OCI-LY1 (cell line): ENCODE measurements around the gene RD3L.
"Not testable (repeated sequence)": the region's sequence is repeated elsewhere in the genome, so short reads cannot be mapped to it uniquely, and the experiment has no call there.

Experiments
- H2AFZ ChIP-seq: fragments of 200-600 bp; sonication (generic), shearing (Covaris generic); 2 replicates; pipeline ENCODE4 v1.6.0; 2014; ENCODE audit warnings: antibody characterized with exemption, mild to moderate bottlenecking, low read length
- H3F3A ChIP-seq: fragments of 200-600 bp; sonication (generic), shearing (Covaris generic); 2 replicates; pipeline ENCODE4 v1.6.0; 2014; ENCODE audit warnings: mild to moderate bottlenecking, antibody characterized with exemption, low read length, moderate library complexity; ENCODE audit not compliant: insufficient read depth
- H3K27ac ChIP-seq: fragments of 200-600 bp; sonication (generic); 2 replicates; pipeline ENCODE4 v1.5.1; 2014; ENCODE audit warnings: low read length, mixed run types, mild to moderate bottlenecking, low read depth; ENCODE audit not compliant: poor library complexity, severe bottlenecking
- H3K27me3 ChIP-seq: fragments of 200-600 bp; sonication (generic); 2 replicates; pipeline ENCODE4 v1.6.0; 2014; ENCODE audit warnings: antibody characterized with exemption, mild to moderate bottlenecking, low read length, moderate library complexity; ENCODE audit not compliant: insufficient read depth
- H3K36me3 ChIP-seq: fragments of 200-600 bp; sonication (generic); 2 replicates; pipeline ENCODE4 v1.6.1; 2014; ENCODE audit warnings: mild to moderate bottlenecking, antibody characterized with exemption, low read length, moderate library complexity, mixed read lengths; ENCODE audit not compliant: insufficient read depth
- H3K4me1 ChIP-seq: fragments of 200-600 bp; sonication (generic); 2 replicates; pipeline ENCODE4 v1.5.1; 2014; ENCODE audit warnings: mild to moderate bottlenecking, low read length, moderate library complexity; ENCODE audit not compliant: insufficient read depth, severe bottlenecking
- H3K4me2 ChIP-seq: fragments of 200-600 bp; sonication (generic), shearing (Covaris generic); 2 replicates; pipeline ENCODE4 v1.6.1; 2014; ENCODE audit warnings: low read length
- H3K4me3 ChIP-seq: fragments of 200-600 bp; sonication (generic); 2 replicates; pipeline ENCODE4 v1.5.1; 2014; ENCODE audit warnings: low read length, low read depth, mild to moderate bottlenecking, mixed read lengths; ENCODE audit not compliant: poor library complexity, severe bottlenecking
- H3K79me2 ChIP-seq: fragments of 200-600 bp; shearing (Covaris generic); 2 replicates; pipeline ENCODE4 v1.6.1; 2016; ENCODE audit warnings: mixed run types, low read length, mixed read lengths; ENCODE audit not compliant: insufficient read depth
- H3K9ac ChIP-seq: fragments of 200-600 bp; sonication (generic), shearing (Covaris generic); 2 replicates; pipeline ENCODE4 v1.6.1; 2014; ENCODE audit warnings: mild to moderate bottlenecking, low read length, mixed read lengths
- H3K9me2 ChIP-seq: fragments of 200-600 bp; sonication (generic), shearing (Covaris generic); 2 replicates; pipeline ENCODE4 v1.6.1; 2014; ENCODE audit warnings: low read depth, mild to moderate bottlenecking, low read length, mixed read lengths
- H3K9me3 ChIP-seq: fragments of 200-600 bp; shearing (Covaris generic); 2 replicates; pipeline ENCODE4 v1.6.1; 2014; ENCODE audit warnings: low read length, mixed read lengths
- H4K20me1 ChIP-seq: fragments of 200-600 bp; sonication (generic), shearing (Covaris generic); 2 replicates; pipeline ENCODE4 v1.6.0; 2016; ENCODE audit warnings: mild to moderate bottlenecking, low read length; ENCODE audit not compliant: insufficient read depth
- EZH2 ChIP-seq: fragments of 200-600 bp; sonication (generic), shearing (Covaris generic); IDR thresholded peaks from 2 replicates; pipeline ENCODE4 v1.8.0; 2017; ENCODE audit warnings: borderline replicate concordance, mixed run types, mild to moderate bottlenecking, antibody characterized with exemption, low read length, moderate library complexity, mixed read lengths
- TF ChIP-seq, protein P1 (sequence below): fragments of 200-600 bp; sonication (generic), shearing (Covaris generic); IDR thresholded peaks from 2 replicates; pipeline ENCODE4 v1.5.1; 2017; ENCODE audit warnings: mild to moderate bottlenecking, antibody characterized with exemption, low read length, moderate library complexity, mixed read lengths

The RD3L gene

DNA sequence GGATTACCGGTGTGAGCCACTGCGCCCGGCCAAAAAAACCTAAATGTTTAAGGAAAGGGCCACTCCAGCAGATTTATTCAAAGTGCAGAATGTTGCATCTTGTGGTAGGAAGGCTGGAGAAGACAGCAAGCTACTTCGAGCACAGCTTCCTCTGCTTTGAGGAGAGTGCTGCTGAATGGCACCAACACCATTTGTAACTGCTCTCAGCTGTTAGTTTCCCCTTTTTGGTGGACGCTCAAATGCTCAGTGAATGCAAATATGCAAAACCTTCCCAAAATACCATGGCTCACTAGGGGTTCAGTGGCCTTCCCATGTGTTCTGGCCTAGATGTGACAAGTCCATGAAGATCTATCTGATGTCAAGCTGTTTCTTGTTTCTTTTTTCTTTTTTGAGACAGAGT is 17.0 kb downstream of the RD3L start:
- no peaks in the 10 kb centered on the region for H3K27me3 ChIP-seq
- no peak overlapping the region for H3K9ac ChIP-seq
- H3K27ac ChIP-seq, result no peak overlapping the region
- H3K79me2 ChIP-seq, result peaks cover 8% of the 10 kb centered on the region
- no peak overlapping the region for H3K4me2 ChIP-seq
- no peaks in the 10 kb centered on the region for H4K20me1 ChIP-seq
- no peak overlapping the region for H3K4me3 ChIP-seq
- H2AFZ ChIP-seq, result no peak overlapping the region
- H3K36me3 ChIP-seq, result no peaks in the 10 kb centered on the region
- no peaks in the 10 kb centered on the region for H3F3A ChIP-seq
- no peaks in the 10 kb centered on the region for H3K9me3 ChIP-seq
- H3K4me1 ChIP-seq, result peaks cover 22% of the 10 kb centered on the region
- TF ChIP-seq, protein P1, sequence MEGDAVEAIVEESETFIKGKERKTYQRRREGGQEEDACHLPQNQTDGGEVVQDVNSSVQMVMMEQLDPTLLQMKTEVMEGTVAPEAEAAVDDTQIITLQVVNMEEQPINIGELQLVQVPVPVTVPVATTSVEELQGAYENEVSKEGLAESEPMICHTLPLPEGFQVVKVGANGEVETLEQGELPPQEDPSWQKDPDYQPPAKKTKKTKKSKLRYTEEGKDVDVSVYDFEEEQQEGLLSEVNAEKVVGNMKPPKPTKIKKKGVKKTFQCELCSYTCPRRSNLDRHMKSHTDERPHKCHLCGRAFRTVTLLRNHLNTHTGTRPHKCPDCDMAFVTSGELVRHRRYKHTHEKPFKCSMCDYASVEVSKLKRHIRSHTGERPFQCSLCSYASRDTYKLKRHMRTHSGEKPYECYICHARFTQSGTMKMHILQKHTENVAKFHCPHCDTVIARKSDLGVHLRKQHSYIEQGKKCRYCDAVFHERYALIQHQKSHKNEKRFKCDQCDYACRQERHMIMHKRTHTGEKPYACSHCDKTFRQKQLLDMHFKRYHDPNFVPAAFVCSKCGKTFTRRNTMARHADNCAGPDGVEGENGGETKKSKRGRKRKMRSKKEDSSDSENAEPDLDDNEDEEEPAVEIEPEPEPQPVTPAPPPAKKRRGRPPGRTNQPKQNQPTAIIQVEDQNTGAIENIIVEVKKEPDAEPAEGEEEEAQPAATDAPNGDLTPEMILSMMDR, result no peak
- TF ChIP-seq EZH2, result no peak
- no peaks in the 10 kb centered on the region for H3K9me2 ChIP-seq

GRCh38 chr14:103923863-103924262 is 18.5 kb downstream of the RD3L start:
- Histone ChIP-seq H3K27me3 (no peaks in the 10 kb centered on the region), H3K9ac (no peak overlapping the region), H3K9me3 (no peaks in the 10 kb centered on the region), H3K36me3 (no peaks in the 10 kb centered on the region), H3K27ac (no peak overlapping the region), H3K4me3 (no peak overlapping the region), H3F3A (no peaks in the 10 kb centered on the region), H3K9me2 (no peaks in the 10 kb centered on the region), H3K4me1 (peaks cover 32% of the 10 kb centered on the region), H2AFZ (no peak overlapping the region), H3K79me2 (peaks cover 20% of the 10 kb centered on the region), H3K4me2 (no peak overlapping the region), H4K20me1 (no peaks in the 10 kb centered on the region)
- TF ChIP-seq EZH2, result no peak
- TF ChIP-seq, protein P1, result no peak

DNA sequence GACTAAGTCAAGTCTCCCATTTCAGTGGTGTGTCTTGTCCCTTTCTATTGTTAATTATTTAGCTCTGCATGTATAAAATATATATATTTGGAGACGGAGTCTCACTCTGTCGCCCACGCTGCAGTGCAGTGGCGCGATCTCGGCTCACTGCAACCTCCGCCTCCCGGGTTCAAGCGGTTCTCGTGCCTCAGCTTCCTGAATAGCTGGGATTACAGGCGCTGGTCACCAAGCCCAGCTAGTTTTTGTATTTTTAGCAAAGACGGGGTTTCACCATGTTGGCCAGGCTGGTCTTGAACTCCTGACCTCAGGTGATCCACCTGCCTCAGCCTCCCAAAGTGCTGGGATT is 20.5 kb downstream of the RD3L start:
- H3K27me3 ChIP-seq, H4K20me1 ChIP-seq, H3F3A ChIP-seq, H3K9me3 ChIP-seq, H3K9me2 ChIP-seq, H3K27ac ChIP-seq: not testable (repeated sequence)
- Histone ChIP-seq H3K79me2 (peaks cover 25% of the 10 kb centered on the region), H3K9ac (peak overlapping the region; percentile 51), H3K4me3 (peak overlapping the region; percentile 75), H3K36me3 (peaks cover 11% of the 10 kb centered on the region; the same call in 1 of the 2 replicates), H3K4me2 (peak overlapping the region; percentile 95), H3K4me1 (peaks cover 32% of the 10 kb centered on the region), H2AFZ (peak overlapping the region; percentile 99)
